HCT116 (cell line): ENCODE results near the gene ZC3HAV1. TPM values are rescaled to one million over a fixed set of nuclear protein-coding genes. Genes with fewer than 3 reads are reported as not detected.

Source experiments
- ATAC-seq: fragments of 200-7000 bp; cut with Tn5 transposase; 2 replicates; pipeline ENCODE4 v1.9.1; 2020; ENCODE audit warnings: mild to moderate bottlenecking, moderate library complexity
- BruUV-seq: library from RNA; stranded (reverse); fragments of 400-500 nt; replicated peaks from 2 replicates; lab custom pipeline; 2021; lab: Mats Ljungman, UMichigan
- CTCF ChIA-PET: fragments of 300-600 bp; sonication (Branson Sonifier 250); formaldehyde crosslinking; loops from one replicate; lab custom pipeline; 2021; ENCODE audit warnings: antibody characterized with exemption; lab: Charles Lee
- POLR2A ChIA-PET: fragments of 300-600, 350-600 bp; sonication (Branson Sonifier 250); formaldehyde crosslinking; loops from one replicate; lab custom pipeline; 2021; ENCODE audit warnings: antibody characterized with exemption; lab: Charles Lee
- RAD21 ChIA-PET, 2 experiments: fragments of 300-600 bp; sonication (Branson Sonifier 250); formaldehyde crosslinking; loops; one replicate each; lab custom pipeline; 2023; ENCODE audit warnings: low total read pairs in 2 of 2; ENCODE audit not compliant: uncharacterized antibody in 2 of 2, unreplicated experiment in 2 of 2, low non-redundant PET in 1 of 2; lab: Charles Lee
- DNase-seq: peaks from one replicate; pipeline ENCODE4 v3.0.0-alpha.2; 2010; ENCODE audit warnings: low read depth, low spot score
- H2AFZ ChIP-seq: fragments of 200-600 bp; shearing (Covaris generic), sonication (generic); 2 replicates; pipeline ENCODE4 v1.6.1; 2017; ENCODE audit warnings: low read depth, mixed run types, mixed read lengths, antibody characterized with exemption, low read length; ENCODE audit not compliant: poor library complexity, severe bottlenecking
- H3K27ac ChIP-seq: 2 replicates; pipeline ENCODE4 v1.5.1; 2012; ENCODE audit warnings: low read depth, low read length
- H3K27me3 ChIP-seq: fragments of 200-600 bp; sonication (generic); 2 replicates; pipeline ENCODE4 v1.6.1; 2016; ENCODE audit warnings: mixed run types, low read length, mixed read lengths; ENCODE audit not compliant: insufficient read depth
- H3K36me3 ChIP-seq, 2 experiments: fragments of 200-500 bp in 1 of 2; fragments of 200-600 bp in 1 of 2; sonication (Bioruptor generic) in 1 of 2; sonication (generic) in 1 of 2; 2 replicates each; pipeline versions ENCODE4 v1.5.1 to v1.6.1; 2014 to 2016; ENCODE audit warnings: low read length in 2 of 2, inconsistent platforms in 1 of 2, mixed read lengths in 1 of 2, mixed run types in 1 of 2; ENCODE audit not compliant: insufficient read depth in 2 of 2, control insufficient read depth in 1 of 2
- H3K4me1 ChIP-seq, 2 experiments: fragments of 200-600 bp in 1 of 2; sonication (generic) in 1 of 2; 2 replicates each; pipeline versions ENCODE4 v1.5.1 to v1.6.1; 2012 to 2017; ENCODE audit warnings: low read length in 2 of 2, inconsistent platforms in 1 of 2, mild to moderate bottlenecking in 1 of 2, mixed read lengths in 1 of 2, mixed run types in 1 of 2, moderate library complexity in 1 of 2; ENCODE audit not compliant: insufficient read depth in 2 of 2, control insufficient read depth in 1 of 2
- H3K4me2 ChIP-seq: fragments of 200-600 bp; sonication (generic); 2 replicates; pipeline ENCODE4 v1.6.1; 2017; ENCODE audit warnings: mixed run types, low read length, mixed read lengths
- H3K4me3 ChIP-seq, 2 experiments: fragments of 200-600 bp in 1 of 2; sonication (generic) in 1 of 2; replicated peaks in 1 of 2; 2 replicates each; pipeline ENCODE4 v1.5.1; 2011 to 2016; ENCODE audit warnings: low read length in 2 of 2, control low read depth in 1 of 2, low read depth in 1 of 2, mild to moderate bottlenecking in 1 of 2, mixed read lengths in 1 of 2, mixed run types in 1 of 2
- H3K79me2 ChIP-seq: fragments of 200-600 bp; sonication (generic); 2 replicates; pipeline ENCODE4 v1.6.1; 2017; ENCODE audit warnings: mild to moderate bottlenecking, mixed run types, low read length, moderate library complexity, mixed read lengths; ENCODE audit not compliant: insufficient read depth
- H3K9ac ChIP-seq: fragments of 200-600 bp; sonication (generic); 2 replicates; pipeline ENCODE4 v1.6.1; 2016; ENCODE audit warnings: low read length, mixed read lengths
- H3K9me2 ChIP-seq: fragments of 200-600 bp; sonication (generic), shearing (Covaris generic); 2 replicates; pipeline ENCODE4 v1.6.1; 2017; ENCODE audit warnings: mixed run types, mild to moderate bottlenecking, moderate library complexity; ENCODE audit not compliant: insufficient read depth
- H3K9me3 ChIP-seq, 2 experiments: fragments of 200-500 bp in 1 of 2; fragments of 200-600 bp in 1 of 2; sonication (Bioruptor generic) in 1 of 2; sonication (generic) in 1 of 2; 2 replicates each; pipeline ENCODE4 v1.6.1; 2014 to 2017; ENCODE audit warnings: low read length in 2 of 2, mixed read lengths in 2 of 2, inconsistent platforms in 1 of 2, low read depth in 1 of 2, mild to moderate bottlenecking in 1 of 2, mixed run types in 1 of 2, moderate library complexity in 1 of 2; ENCODE audit not compliant: control insufficient read depth in 1 of 2, insufficient read depth in 1 of 2
- H4K20me1 ChIP-seq: fragments of 200-600 bp; sonication (generic), shearing (Covaris generic); 2 replicates; pipeline ENCODE4 v1.6.1; 2017; ENCODE audit warnings: mixed run types, mild to moderate bottlenecking, moderate library complexity; ENCODE audit not compliant: insufficient read depth
- ATF3 ChIP-seq: IDR thresholded peaks from 2 replicates; pipeline ENCODE4 v1.6.1; 2012
- CBX3 ChIP-seq: IDR thresholded peaks from 2 replicates; pipeline ENCODE4 v1.6.1; 2012; ENCODE audit warnings: low read depth
- CTCF ChIP-seq, 3 experiments: fragments of 200-600 bp in 1 of 3; sonication (generic) in 1 of 3; IDR thresholded peaks in 2 of 3; conservative IDR thresholded peaks in 1 of 3; 2 replicates each; pipeline ENCODE4 v1.5.1; 2012 to 2017; ENCODE audit warnings: low read depth in 2 of 3, low read length in 2 of 3, antibody characterized with exemption in 1 of 3, borderline replicate concordance in 1 of 3, control low read depth in 1 of 3, mild to moderate bottlenecking in 1 of 3, mixed read lengths in 1 of 3, mixed run types in 1 of 3, moderate library complexity in 1 of 3; ENCODE audit not compliant: insufficient read depth in 1 of 3
- EGR1 ChIP-seq: IDR thresholded peaks from 2 replicates; pipeline ENCODE4 v1.6.1; 2012; ENCODE audit warnings: low read depth
- ELF1 ChIP-seq: IDR thresholded peaks from 2 replicates; pipeline ENCODE4 v1.6.1; 2012; ENCODE audit warnings: low read depth, borderline replicate concordance
- EZH2 ChIP-seq: fragments of 200-600 bp; sonication (generic); IDR thresholded peaks from 2 replicates; pipeline ENCODE4 v1.6.1; 2017; ENCODE audit warnings: antibody characterized with exemption, mixed run types
- EZH2phosphoT487 ChIP-seq: fragments of 200-600 bp; IDR thresholded peaks from 2 replicates; pipeline ENCODE4 v1.6.1; 2018; ENCODE audit warnings: antibody characterized with exemption, borderline replicate concordance
- JUND ChIP-seq: IDR thresholded peaks from 2 replicates; pipeline ENCODE4 v1.6.1; 2012
- MAX ChIP-seq: IDR thresholded peaks from 2 replicates; pipeline ENCODE4 v1.6.1; 2012
- POLR2A ChIP-seq: IDR thresholded peaks from 2 replicates; pipeline ENCODE4 v1.7.0; 2011; ENCODE audit warnings: borderline replicate concordance; ENCODE audit not compliant: insufficient read depth, insufficient read length; ENCODE audit errors: extremely low read depth
- POLR2AphosphoS5 ChIP-seq: IDR thresholded peaks from 2 replicates; pipeline ENCODE4 v1.6.1; 2011; ENCODE audit warnings: mild to moderate bottlenecking, low read depth, low read length, moderate library complexity
- RAD21 ChIP-seq: IDR thresholded peaks from 2 replicates; pipeline ENCODE4 v1.6.1; 2012; ENCODE audit warnings: low read depth, mild to moderate bottlenecking
- REST ChIP-seq: IDR thresholded peaks from 2 replicates; pipeline ENCODE4 v1.6.1; 2012; ENCODE audit warnings: low read depth
- SIN3A ChIP-seq: IDR thresholded peaks from 2 replicates; pipeline ENCODE4 v1.6.1; 2012; ENCODE audit warnings: low read depth
- SP1 ChIP-seq: IDR thresholded peaks from 2 replicates; pipeline ENCODE4 v1.6.1; 2012; ENCODE audit warnings: low read depth
- TCF7L2 ChIP-seq: IDR thresholded peaks from 2 replicates; pipeline ENCODE4 v1.7.0; 2011; ENCODE audit warnings: borderline replicate concordance, inconsistent platforms; ENCODE audit not compliant: insufficient read depth, insufficient read length; ENCODE audit errors: extremely low read depth
- YY1 ChIP-seq: IDR thresholded peaks from 2 replicates; pipeline ENCODE4 v1.6.1; 2011; ENCODE audit warnings: low read length, low read depth, moderate library complexity, mild to moderate bottlenecking; ENCODE audit not compliant: insufficient replicate concordance; ENCODE audit errors: extremely low read depth
- ZBTB33 ChIP-seq: IDR thresholded peaks from 2 replicates; pipeline ENCODE4 v1.6.1; 2011; ENCODE audit warnings: mild to moderate bottlenecking, low read length, moderate library complexity; ENCODE audit not compliant: insufficient replicate concordance; ENCODE audit errors: extremely low read depth
- ZFX ChIP-seq: fragments of 450-650 bp; IDR thresholded peaks from 2 replicates; pipeline ENCODE4 v1.6.1; 2017
- ZNF274 ChIP-seq: fragments of 200-500 bp; sonication (Bioruptor generic); IDR thresholded peaks from 2 replicates; pipeline ENCODE4 v1.6.1; 2014; ENCODE audit warnings: mild to moderate bottlenecking, low read depth, low read length, inconsistent platforms
- intact Hi-C: fragments of 100-400 bp; cut with micrococcal nuclease; formaldehyde crosslinking; loops from 2 replicates; pipeline ENCODE4 v1.10.0; 2022
- total RNA-seq: library from RNA; stranded (reverse); gene quantifications from one replicate; pipeline ENCODE4 v1.2.1, GENCODE V29; 2021; ENCODE audit not compliant: unreplicated experiment

The ZC3HAV1 gene
- total RNA-seq, 1 experiment from 2014 or later: 23.7 TPM

GRCh38 chr7:139023076-139023475 lies 86.4 kb downstream of the ZC3HAV1 start:
- peaks cover 39 to 50% of the 10 kb centered on the region in 2 experiments for H3K36me3 ChIP-seq

More at GRCh38 chr7:139023076-139023475, 86.4 kb downstream of the ZC3HAV1 start:
- H3K4me1 ChIP-seq: no peaks in the 10 kb centered on the region
- BruUV-seq: no TSS peak
- H3K4me3 ChIP-seq: no peak overlapping the region
- H3K27ac ChIP-seq: no peak overlapping the region
- CTCF ChIA-PET: no interaction called here
- DNase-seq: no peak
- no peak overlapping the region for H3K4me2 ChIP-seq
- H3K79me2 ChIP-seq: 0 out of 2 replicates have a peak, but pooled peaks cover 2% of the 10 kb centered on the region
- H3K27me3 ChIP-seq: no peaks in the 10 kb centered on the region
- no peaks in the 10 kb centered on the region for H3K9me2 ChIP-seq
- intact Hi-C loops: no loop called here
- no peak overlapping the region for H2AFZ ChIP-seq
- POLR2A ChIA-PET: no interaction called here
- RAD21 ChIA-PET: no interaction called here
- H3K9me3 ChIP-seq: no peaks in the 10 kb centered on the region
- TF ChIP-seq CTCF (IDR thresholded peaks at IDR 0.05 in 2 of 3, conservative IDR thresholded peaks at IDR 0.05 in 1 of 3; ENCODE audit: borderline replicate concordance in 1 of 3, insufficient read depth in 1 of 3, low read depth in 2 of 3, low read length in 2 of 3) (no peak), EZH2 (no peak), ZFX (no peak), ELF1 (no peak), JUND (no peak), REST (no peak), TCF7L2 (no peak), ZNF274 (no peak), CBX3 (no peak), ATF3 (no peak), ZBTB33 (no peak), RAD21 (no peak), SP1 (no peak), POLR2AphosphoS5 (no peak), POLR2A (no peak), EGR1 (no peak), YY1 (no peak), MAX (no peak), EZH2phosphoT487 (no peak), SIN3A (no peak)
- no peak overlapping the region for H3K9ac ChIP-seq
- no peaks in the 10 kb centered on the region for H4K20me1 ChIP-seq
- no peak for ATAC-seq
